Activated CD4-positive, alpha-beta memory T cell treated with anti-CD3 and anti-CD28 coated beads for 36 hours (primary cell): ENCODE results near the gene NELFB. TPM values are rescaled to one million over a fixed set of nuclear protein-coding genes. Genes with fewer than 3 reads are reported as not detected.

Experiments used
- CTCF ChIA-PET: fragments of 350-600 bp; sonication (Branson Sonifier 250); formaldehyde crosslinking; loops from one replicate; lab custom pipeline; 2021; ENCODE audit warnings: antibody characterized with exemption, inconsistent platforms; lab: Charles Lee
- POLR2A ChIA-PET: fragments of 350-600 bp; sonication (Branson Sonifier 250); formaldehyde crosslinking; loops from one replicate; lab custom pipeline; 2021; ENCODE audit warnings: antibody characterized with exemption; lab: Charles Lee
- DNase-seq: peaks from one replicate; pipeline ENCODE4 v3.0.0-alpha.2; 2020
- H3K27ac Mint-ChIP-seq: one replicate; pipeline ENCODE4 v1.8.0; 2021; ENCODE audit warnings: mixed read lengths
- H3K27me3 Mint-ChIP-seq: one replicate; pipeline ENCODE4 v1.8.0; 2021; ENCODE audit warnings: mixed read lengths
- H3K36me3 Mint-ChIP-seq: one replicate; pipeline ENCODE4 v1.8.0; 2021; ENCODE audit warnings: mixed read lengths
- H3K4me1 Mint-ChIP-seq: one replicate; pipeline ENCODE4 v1.8.0; 2021; ENCODE audit warnings: low read depth, mixed read lengths
- H3K4me3 Mint-ChIP-seq: one replicate; pipeline ENCODE4 v1.8.0; 2021; ENCODE audit warnings: mild to moderate bottlenecking, mixed read lengths
- H3K9me3 Mint-ChIP-seq: one replicate; pipeline ENCODE4 v1.8.0; 2021; ENCODE audit warnings: mixed read lengths
- intact Hi-C: fragments of 100-400 bp; cut with micrococcal nuclease; formaldehyde crosslinking; loops from one replicate; pipeline ENCODE4 v1.15.1; 2023
- total RNA-seq, 2 experiments: library from RNA; stranded (reverse); gene quantifications; one replicate each; pipeline ENCODE4 v1.2.3, GENCODE V29; 2021

The NELFB gene
- total RNA-seq, 2 experiments from 2014 or later: 57.2 to 57.9 TPM

DNA sequence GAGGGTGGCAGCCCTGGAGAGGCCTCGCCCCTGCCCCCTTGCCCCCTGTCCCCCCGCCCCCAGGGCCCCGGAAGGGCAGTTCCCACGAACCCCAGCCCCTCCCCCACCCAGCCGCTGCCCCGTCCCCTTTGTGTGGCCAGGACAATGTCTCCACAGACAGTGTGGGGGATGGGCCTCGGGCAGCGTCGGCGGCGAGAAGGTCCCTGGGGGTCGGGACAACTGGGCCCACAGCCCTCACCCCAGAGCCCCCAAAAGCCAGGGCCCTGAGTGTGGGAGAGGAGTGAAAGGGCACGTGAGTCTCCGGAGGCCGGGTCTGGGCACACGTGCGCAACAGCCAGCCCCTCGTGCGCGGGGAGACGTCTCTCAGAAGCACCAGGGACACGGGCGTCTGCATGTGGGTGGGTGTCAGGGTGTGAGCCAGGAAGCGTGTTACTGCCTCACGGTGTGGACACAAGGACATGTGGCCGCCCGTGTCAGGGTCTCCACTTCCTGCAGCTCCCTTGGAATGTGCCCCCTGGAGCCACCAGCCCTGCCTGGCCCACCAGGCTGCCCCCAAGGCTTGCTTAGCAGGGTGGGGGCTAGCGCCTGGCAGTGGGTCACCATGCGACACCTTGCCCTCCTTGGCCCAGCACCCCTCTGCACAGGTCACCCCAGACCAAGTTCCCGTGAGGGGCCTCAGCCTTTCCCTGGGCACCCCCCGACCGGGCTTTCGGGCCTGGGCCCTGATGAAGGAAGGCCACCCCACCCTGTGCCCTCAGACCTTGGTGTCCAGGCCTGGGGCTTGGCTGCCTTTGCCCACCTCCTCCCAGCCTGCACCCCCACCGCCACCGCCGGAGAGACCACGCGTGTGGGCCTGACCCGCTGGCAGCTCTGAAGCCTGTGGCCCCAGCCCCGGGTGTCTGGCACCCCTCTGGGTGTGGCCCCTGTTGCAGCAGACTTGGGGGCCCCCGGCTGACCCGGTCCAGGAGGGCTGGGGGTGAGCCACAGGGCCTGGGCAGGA is 59.7 kb downstream of the NELFB start:
- no peaks in the 10 kb centered on the region for H3K9me3 Mint-ChIP-seq
- H3K4me1 Mint-ChIP-seq: no peaks in the 10 kb centered on the region
- intact Hi-C loops: no loop called here
- POLR2A ChIA-PET: no interaction called here
- peaks cover 5% of the 10 kb centered on the region for H3K27me3 Mint-ChIP-seq
- H3K27ac Mint-ChIP-seq: no peak overlapping the region
- CTCF ChIA-PET: no interaction called here
- no peaks in the 10 kb centered on the region for H3K36me3 Mint-ChIP-seq
- no peak overlapping the region for H3K4me3 Mint-ChIP-seq
- DNase-seq: no peak

DNA sequence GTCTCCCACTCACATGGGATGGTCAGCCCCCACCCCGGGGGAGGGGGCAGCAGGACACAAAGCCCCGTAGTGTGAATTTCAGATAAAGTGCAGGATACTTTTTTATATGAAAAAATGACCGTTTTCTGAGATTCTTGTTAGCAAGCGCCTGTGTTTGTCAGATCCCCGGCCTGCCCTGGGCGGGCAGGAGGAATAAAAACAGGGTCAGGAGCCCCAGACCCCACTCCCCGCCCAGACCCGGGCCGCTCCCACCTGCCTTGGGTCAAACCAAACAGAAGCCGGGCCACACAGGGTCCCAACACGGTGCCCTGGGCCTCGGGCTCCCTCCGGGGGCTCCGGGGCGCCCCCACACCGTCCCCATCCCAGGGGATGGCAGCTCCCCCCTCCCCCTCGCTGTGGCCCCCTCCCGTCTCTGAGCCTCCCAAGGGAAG is 60.5 kb downstream of the NELFB start:
- no peak for DNase-seq
- intact Hi-C loops: no loop called here
- Mint-ChIP-seq H3K9me3 (no peaks in the 10 kb centered on the region), H3K4me1 (peaks cover 3% of the 10 kb centered on the region), H3K27ac (no peak overlapping the region), H3K36me3 (no peaks in the 10 kb centered on the region), H3K4me3 (no peak overlapping the region), H3K27me3 (peaks cover 5% of the 10 kb centered on the region)
- CTCF ChIA-PET: no interaction called here
- POLR2A ChIA-PET: no interaction called here

DNA sequence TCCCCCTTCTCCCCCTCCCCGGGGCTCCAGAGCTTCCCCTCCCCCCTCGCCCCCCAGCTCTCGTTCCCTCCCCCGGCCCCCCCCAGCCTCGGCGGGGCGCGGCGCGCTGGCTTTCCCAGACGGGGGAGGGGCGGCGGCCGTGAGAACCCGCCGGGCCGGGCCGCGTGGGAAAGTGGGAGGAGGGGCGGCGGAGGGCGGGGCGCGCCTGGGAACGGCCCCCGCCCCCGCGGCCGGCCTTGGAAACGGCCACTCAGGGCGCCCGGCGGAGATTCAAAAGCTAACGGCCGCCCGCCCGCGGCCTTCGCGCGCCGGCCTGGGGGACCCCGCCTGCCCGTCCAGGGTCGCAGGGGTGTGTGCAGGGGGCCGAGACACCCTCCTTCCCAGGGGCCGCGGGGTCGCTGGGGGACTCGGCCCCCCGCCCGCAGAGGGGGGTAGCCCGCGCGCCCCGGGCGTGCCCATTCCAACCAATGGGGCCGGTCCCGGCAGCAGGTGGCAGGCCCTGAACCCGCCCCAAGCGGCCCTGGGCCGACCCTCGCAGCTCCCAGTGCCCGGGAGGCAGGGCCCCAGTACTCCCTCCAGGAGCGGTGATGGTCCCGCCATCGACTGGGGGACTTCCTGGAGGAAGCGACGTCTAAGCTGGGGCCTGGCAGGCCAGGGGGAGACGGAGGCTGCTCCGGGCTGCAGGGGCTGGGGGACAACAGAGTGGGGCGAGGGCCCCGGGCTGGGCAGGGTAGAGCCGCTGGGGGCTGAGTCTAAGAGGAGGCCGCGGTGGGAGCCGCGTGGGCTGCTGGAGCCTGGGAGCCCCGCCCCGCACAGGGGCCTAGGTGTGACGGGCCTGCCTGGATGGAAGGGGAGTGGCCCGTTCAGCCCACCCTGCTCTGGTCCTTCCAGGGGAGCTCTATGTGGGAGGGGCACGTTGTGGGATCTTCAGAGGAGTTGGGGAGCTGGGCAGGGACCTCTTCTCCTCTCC is 61.2 kb downstream of the NELFB start:
- peak; percentile 15 for DNase-seq
- no peak overlapping the region for H3K4me3 Mint-ChIP-seq
- intact Hi-C loops: no loop called here
- no peaks in the 10 kb centered on the region for H3K36me3 Mint-ChIP-seq
- peaks cover 5% of the 10 kb centered on the region for H3K4me1 Mint-ChIP-seq
- H3K9me3 Mint-ChIP-seq: no peaks in the 10 kb centered on the region
- ChIA-PET CTCF (interaction anchor here (1.0 kb wide), 1 partner anchor 13 kb away, joined by 3 read pairs; no protein-coding TSS in a partner anchor), POLR2A (no interaction called here)
- peaks cover 5% of the 10 kb centered on the region for H3K27me3 Mint-ChIP-seq
- no peak overlapping the region for H3K27ac Mint-ChIP-seq

DNA sequence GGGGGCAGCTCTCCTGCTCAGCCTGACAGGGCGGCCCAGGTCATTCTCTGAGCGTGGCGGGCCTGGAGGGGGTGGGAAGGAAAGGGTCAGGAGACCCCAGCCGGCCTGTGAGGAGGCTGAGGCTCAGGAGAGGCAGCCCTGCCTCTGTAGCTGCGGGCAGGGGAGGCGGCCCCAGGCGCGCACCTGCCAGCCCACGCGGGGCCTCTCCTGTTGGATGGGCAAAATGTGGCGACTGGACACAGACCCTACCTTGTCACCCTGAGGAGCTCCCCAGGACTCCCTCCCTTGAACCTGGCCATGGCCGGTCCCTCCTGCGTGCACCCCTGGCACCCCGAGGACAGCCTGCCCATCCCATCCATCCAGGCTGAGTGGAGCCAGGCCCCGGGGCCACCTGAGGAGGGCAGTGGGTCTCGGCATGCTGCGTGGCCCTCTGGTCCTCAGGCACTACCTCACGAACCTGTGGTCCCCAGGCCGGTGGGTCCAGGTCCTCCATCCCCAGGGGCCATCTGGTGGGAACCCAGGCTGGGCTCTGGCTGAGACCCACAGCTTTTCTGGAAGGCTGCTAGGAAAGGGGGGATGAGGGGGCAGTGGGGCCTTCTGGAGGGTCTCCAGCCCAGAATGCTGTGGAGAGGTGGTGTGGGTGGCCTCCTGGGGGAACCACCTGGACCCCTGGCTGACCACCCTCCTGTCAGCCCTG is 62.0 kb downstream of the NELFB start:
- Mint-ChIP-seq H3K36me3 (no peaks in the 10 kb centered on the region), H3K9me3 (no peaks in the 10 kb centered on the region)

DNA sequence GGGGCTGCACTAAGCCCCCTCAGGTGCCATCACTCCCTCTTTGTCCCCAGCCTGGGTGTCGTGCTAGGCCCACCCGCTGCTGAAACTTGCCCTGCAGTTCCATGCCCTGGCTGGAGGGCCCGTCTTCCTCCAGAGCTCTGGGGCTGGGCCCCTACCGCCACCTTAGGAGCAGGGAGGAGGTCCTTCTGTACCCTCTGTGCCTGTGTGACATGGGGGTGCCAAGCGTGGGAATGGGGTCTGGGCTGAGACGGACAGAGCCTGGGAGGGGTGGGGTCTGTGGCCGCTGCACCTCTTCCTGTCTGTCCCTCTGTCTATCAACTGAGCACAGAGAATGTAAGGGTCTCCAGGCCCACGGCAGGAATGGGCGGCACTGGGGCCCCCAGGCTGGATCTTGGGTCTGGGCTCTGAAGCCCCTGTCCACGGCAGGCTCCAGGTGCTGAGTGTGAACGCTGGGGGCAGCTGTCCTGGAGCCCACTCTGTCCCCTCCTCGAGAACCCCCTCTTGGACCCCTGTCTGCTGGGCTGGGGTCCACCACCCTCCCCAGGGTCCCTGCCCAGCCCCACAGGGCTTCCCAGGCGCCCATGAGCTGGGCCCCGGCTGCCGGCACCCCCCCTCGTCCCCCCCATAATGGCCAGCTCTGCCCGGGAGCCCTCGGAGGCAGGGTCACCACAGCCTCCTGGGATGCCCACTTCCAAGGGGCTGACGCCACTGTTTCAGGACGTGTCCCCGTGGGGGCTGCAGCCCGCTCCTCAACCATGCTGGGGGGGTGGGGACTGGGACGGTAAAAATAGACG is 62.8 kb downstream of the NELFB start:
- no peaks in the 10 kb centered on the region for H3K36me3 Mint-ChIP-seq
- peaks cover 5% of the 10 kb centered on the region for H3K4me1 Mint-ChIP-seq
- ChIA-PET POLR2A (no interaction called here), CTCF (interaction anchor here (1.7 kb wide), 1 partner anchor 16 kb away, joined by 5 read pairs; the partner anchor contains the start of gene NRARP)
- intact Hi-C loops: no loop called here
- no peak overlapping the region for H3K4me3 Mint-ChIP-seq
- H3K27me3 Mint-ChIP-seq: peaks cover 9% of the 10 kb centered on the region
- H3K9me3 Mint-ChIP-seq: no peaks in the 10 kb centered on the region
- no peak for DNase-seq
- H3K27ac Mint-ChIP-seq: no peak overlapping the region

More for the DNA sequence above, 62.0 kb downstream of the NELFB start:
- Mint-ChIP-seq H3K27ac (no peak overlapping the region), H3K27me3 (peaks cover 8% of the 10 kb centered on the region), H3K4me1 (peaks cover 5% of the 10 kb centered on the region), H3K4me3 (no peak overlapping the region)
- intact Hi-C loops: no loop called here
- no peak for DNase-seq
- POLR2A ChIA-PET: no interaction called here
- CTCF ChIA-PET: interaction anchor here (1.0 kb wide), 1 partner anchor 13 kb away, joined by 3 read pairs; no protein-coding TSS in a partner anchor

GRCh38 chr9:137318602-137319001 is 63.5 kb downstream of the NELFB start:
- Mint-ChIP-seq H3K36me3 (no peaks in the 10 kb centered on the region), H3K4me1 (peaks cover 5% of the 10 kb centered on the region), H3K27me3 (peaks cover 8% of the 10 kb centered on the region), H3K9me3 (no peaks in the 10 kb centered on the region), H3K4me3 (no peak overlapping the region), H3K27ac (no peak overlapping the region)
- intact Hi-C loops: no loop called here
- CTCF ChIA-PET: interaction anchor here (1.7 kb wide), 1 partner anchor 16 kb away, joined by 5 read pairs; the partner anchor contains the start of gene NRARP
- DNase-seq: no peak
- POLR2A ChIA-PET: interaction anchor here (1.0 kb wide), 1 partner anchor 16 kb away, joined by 4 read pairs; the partner anchor contains the start of gene NRARP

DNA sequence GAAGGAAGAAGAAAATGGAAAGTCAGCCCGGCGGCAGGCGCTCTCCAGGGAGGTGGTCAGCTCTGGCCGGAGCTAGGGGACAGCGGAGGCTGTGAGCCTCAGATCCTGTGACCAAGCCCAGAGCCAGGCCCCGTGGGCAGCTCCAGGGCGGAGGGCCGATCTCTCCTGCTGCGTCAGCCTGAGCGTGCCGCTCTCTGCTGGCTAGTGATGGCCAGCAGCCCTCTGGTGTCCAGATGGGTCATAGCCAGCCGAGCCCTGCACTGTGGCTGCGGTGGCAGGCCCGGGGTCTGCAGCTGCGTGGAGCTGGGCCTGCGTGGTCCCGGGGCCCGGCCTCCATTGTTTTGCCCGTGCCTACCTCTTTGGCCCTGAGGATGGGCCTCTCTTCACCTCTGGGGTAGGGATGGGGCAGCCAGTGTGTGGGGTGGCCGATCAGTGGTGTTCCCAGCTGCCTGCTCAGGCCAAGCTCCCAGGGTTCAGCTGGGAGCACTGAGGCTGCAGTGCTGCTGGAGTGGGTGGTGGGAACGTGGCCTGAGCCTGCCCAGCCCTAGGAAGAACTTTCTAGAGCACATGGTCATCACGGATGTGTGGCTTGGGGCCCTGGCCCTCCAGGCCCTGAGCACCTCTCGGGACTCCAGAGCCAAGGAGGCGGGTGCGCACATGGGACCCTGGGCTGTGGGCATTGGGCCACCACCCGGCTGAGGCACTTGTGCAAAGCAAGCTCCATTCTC is 64.0 kb downstream of the NELFB start:
- intact Hi-C loops: no loop called here
- Mint-ChIP-seq H3K27ac (no peak overlapping the region), H3K9me3 (no peaks in the 10 kb centered on the region), H3K4me3 (no peak overlapping the region), H3K4me1 (peaks cover 5% of the 10 kb centered on the region), H3K36me3 (no peaks in the 10 kb centered on the region), H3K27me3 (peaks cover 7% of the 10 kb centered on the region)
- ChIA-PET CTCF (interaction anchor here (1.7 kb wide), 1 partner anchor 17 kb away, joined by 5 read pairs; the partner anchor contains the start of gene NRARP), POLR2A (interaction anchor here (1.0 to 1.3 kb wide), 2 partner anchors 15 to 17 kb away, joined by 3 to 4 read pairs; partner anchors contain the start of gene NRARP)
- DNase-seq: no peak

DNA sequence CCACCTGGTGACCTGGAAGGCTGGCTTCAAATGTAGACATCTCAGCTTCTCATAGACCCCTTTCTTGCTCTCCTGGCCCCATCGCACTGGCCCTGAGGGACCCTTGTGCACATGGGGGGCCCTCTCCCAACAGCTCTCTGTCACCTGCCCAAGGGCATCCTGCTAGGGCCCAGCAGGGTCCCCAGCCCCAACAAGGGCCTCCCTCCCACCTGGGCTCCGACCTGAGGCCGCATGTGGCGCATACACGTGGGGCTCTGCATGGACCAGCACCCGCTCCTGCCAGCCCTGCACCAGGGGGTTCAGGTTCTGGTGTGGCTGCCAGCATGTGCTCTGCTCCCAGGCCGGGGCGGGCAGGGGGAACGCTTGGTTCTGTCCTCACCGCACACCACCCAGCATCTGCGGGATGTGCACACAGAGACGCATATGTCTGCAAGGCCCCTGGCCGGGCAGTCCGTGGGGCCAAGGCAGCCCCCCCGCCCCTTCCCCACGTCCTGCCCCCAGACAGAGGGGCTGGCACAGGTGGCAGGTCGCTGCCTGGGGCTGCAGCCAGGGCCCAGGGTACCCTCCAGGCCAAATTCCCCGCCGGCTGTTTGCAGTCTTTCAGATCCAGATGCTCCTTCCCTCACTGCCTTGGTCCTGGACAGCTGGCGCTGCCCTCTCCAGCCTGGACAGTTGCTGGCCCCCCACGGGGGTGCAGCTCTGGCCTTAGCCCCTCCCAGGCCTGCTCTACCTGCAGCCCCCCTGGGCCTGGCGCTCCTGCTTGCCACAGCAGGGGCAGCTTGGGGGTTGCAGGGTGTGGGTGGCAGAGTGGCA is 64.8 kb downstream of the NELFB start:
- Mint-ChIP-seq H3K36me3 (no peaks in the 10 kb centered on the region), H3K27me3 (peaks cover 11% of the 10 kb centered on the region), H3K9me3 (no peaks in the 10 kb centered on the region), H3K27ac (no peak overlapping the region), H3K4me3 (no peak overlapping the region), H3K4me1 (peaks cover 5% of the 10 kb centered on the region)
- DNase-seq: no peak
- ChIA-PET POLR2A (interaction anchor here (1.0 to 1.3 kb wide), 2 partner anchors 16 to 18 kb away, joined by 3 to 4 read pairs; partner anchors contain the start of gene NRARP), CTCF (interaction anchor here (1.4 kb wide), 1 partner anchor 18 kb away, joined by 5 read pairs; the partner anchor contains the start of gene NRARP)
- intact Hi-C loops: no loop called here

- intact Hi-C loops: no loop called here
- POLR2A ChIA-PET: interaction anchor here (1.3 kb wide), 1 partner anchor 17 kb away, joined by 3 read pairs; no protein-coding TSS in a partner anchor
- Mint-ChIP-seq H3K9me3 (no peaks in the 10 kb centered on the region), H3K27ac (no peak overlapping the region), H3K4me1 (peaks cover 5% of the 10 kb centered on the region), H3K4me3 (no peak overlapping the region), H3K36me3 (no peaks in the 10 kb centered on the region), H3K27me3 (peaks cover 16% of the 10 kb centered on the region)
- DNase-seq: peak; percentile 27
- CTCF ChIA-PET: interaction anchor here (1.4 kb wide), 1 partner anchor 19 kb away, joined by 5 read pairs; the partner anchor contains the start of gene NRARP
These were observed 65.6 kb downstream of the NELFB start for GRCh38 chr9:137320555-137321384.
